Activated B cell treated with CpG ODN at 0.5 μM for 24 hours (primary cell): Measurements from ENCODE around the gene NPEPL1. TPM values are rescaled to one million over a fixed set of nuclear protein-coding genes. Genes with fewer than 3 reads are reported as not detected.

Experiments used
- ATAC-seq: fragments of 200-7000 bp; cut with Tn5 transposase; one replicate; pipeline ENCODE4 v1.10.0; 2021; ENCODE audit warnings: low read depth, mild to moderate bottlenecking, moderate library complexity
- CTCF ChIA-PET: fragments of 350-600 bp; sonication (Branson Sonifier 250); formaldehyde crosslinking; loops from one replicate; lab custom pipeline; 2021; ENCODE audit warnings: antibody characterized with exemption; lab: Charles Lee
- POLR2A ChIA-PET: fragments of 350-600 bp; sonication (Branson Sonifier 250); formaldehyde crosslinking; loops from one replicate; lab custom pipeline; 2021; ENCODE audit warnings: antibody characterized with exemption; lab: Charles Lee
- DNase-seq: peaks from one replicate; pipeline ENCODE4 v3.0.0; 2022
- H3K27ac Mint-ChIP-seq: one replicate; pipeline ENCODE4 v1.8.0; 2020; ENCODE audit warnings: mixed read lengths
- H3K27me3 Mint-ChIP-seq: one replicate; pipeline ENCODE4 v1.8.0; 2021; ENCODE audit warnings: mixed read lengths
- H3K36me3 Mint-ChIP-seq: one replicate; pipeline ENCODE4 v1.8.0; 2021; ENCODE audit warnings: low read depth, mixed read lengths
- H3K4me1 Mint-ChIP-seq: one replicate; pipeline ENCODE4 v1.8.0; 2021; ENCODE audit warnings: mixed read lengths
- H3K4me3 Mint-ChIP-seq: one replicate; pipeline ENCODE4 v1.8.0; 2020; ENCODE audit warnings: mild to moderate bottlenecking, mixed read lengths
- H3K9me3 Mint-ChIP-seq: one replicate; pipeline ENCODE4 v1.8.0; 2020; ENCODE audit warnings: mixed read lengths
- CTCF ChIP-seq: fragments of 200-600 bp; IDR thresholded peaks from one replicate; pipeline ENCODE4 v1.8.0; 2022; ENCODE audit warnings: antibody characterized with exemption, mild to moderate bottlenecking
- intact Hi-C: fragments of 100-400 bp; cut with micrococcal nuclease; formaldehyde crosslinking; loops from one replicate; pipeline ENCODE4 v1.15.1; 2024
- total RNA-seq: library from RNA; stranded (reverse); gene quantifications from 2 replicates; pipeline ENCODE4 v1.2.3, GENCODE V29; 2022

Gene NPEPL1
- total RNA-seq, 1 donor from 2014 or later, result 21.5 TPM

- no peak for DNase-seq
- Mint-ChIP-seq H3K9me3 (no peaks in the 10 kb centered on the region), H3K36me3 (peaks cover 28% of the 10 kb centered on the region), H3K4me1 (peaks cover 30% of the 10 kb centered on the region), H3K27me3 (no peaks in the 10 kb centered on the region), H3K27ac (no peak overlapping the region), H3K4me3 (no peak overlapping the region)
- ChIA-PET CTCF (no interaction called here), POLR2A (no interaction called here)
- no peak for TF ChIP-seq CTCF
- no peak for ATAC-seq
- intact Hi-C loops, result loop anchor here (5.0 to 10.0 kb wide), 5 partner anchors 198 to 1288 kb away; partner anchors contain the start of genes ATP5F1E, CTSZ, FAM217B and GNAS
Measured at GRCh38 chr20:58654337-58654736, 38.3 kb upstream of the NPEPL1 start.

- no peak overlapping the region for H3K4me3 Mint-ChIP-seq
- ATAC-seq, result no peak
- CTCF ChIA-PET, result no interaction called here
- H3K9me3 Mint-ChIP-seq, result no peaks in the 10 kb centered on the region
- TF ChIP-seq CTCF, result no peak
- intact Hi-C loops, result loop anchor here (10.0 kb wide), 1 partner anchor 349 kb away; the partner anchor contains the start of gene CTSZ
- H3K36me3 Mint-ChIP-seq, result peaks cover 34% of the 10 kb centered on the region
- no peak for DNase-seq
- POLR2A ChIA-PET, result no interaction called here
- H3K4me1 Mint-ChIP-seq, result peaks cover 38% of the 10 kb centered on the region
- no peaks in the 10 kb centered on the region for H3K27me3 Mint-ChIP-seq
- no peak overlapping the region for H3K27ac Mint-ChIP-seq
Measured at GRCh38 chr20:58655328-58656107, 37.1 kb upstream of the NPEPL1 start.

GRCh38 chr20:58656831-58657230 lies 35.8 kb upstream of the NPEPL1 start:
- CTCF ChIA-PET, result no interaction called here
- ATAC-seq (no peak), DNase-seq (no peak)
- Mint-ChIP-seq H3K36me3 (peaks cover 35% of the 10 kb centered on the region), H3K27ac (no peak overlapping the region), H3K9me3 (no peaks in the 10 kb centered on the region), H3K4me1 (peaks cover 37% of the 10 kb centered on the region), H3K4me3 (no peak overlapping the region), H3K27me3 (no peaks in the 10 kb centered on the region)
- TF ChIP-seq CTCF, result no peak
- POLR2A ChIA-PET, result no interaction called here
- intact Hi-C loops, result loop anchor here (10.0 kb wide), 1 partner anchor 348 kb away; the partner anchor contains the start of gene CTSZ

GRCh38 chr20:58657262-58657661 lies 35.3 kb upstream of the NPEPL1 start:
- ATAC-seq (no peak), DNase-seq (no peak)
- ChIA-PET CTCF (no interaction called here), POLR2A (no interaction called here)
- Mint-ChIP-seq H3K27me3 (no peaks in the 10 kb centered on the region), H3K4me1 (peaks cover 37% of the 10 kb centered on the region), H3K27ac (no peak overlapping the region), H3K9me3 (no peaks in the 10 kb centered on the region), H3K36me3 (peaks cover 37% of the 10 kb centered on the region), H3K4me3 (no peak overlapping the region)
- no peak for TF ChIP-seq CTCF
- intact Hi-C loops, result loop anchor here (10.0 kb wide), 1 partner anchor 348 kb away; the partner anchor contains the start of gene CTSZ

- H3K4me3 Mint-ChIP-seq, result no peak overlapping the region
Measured at GRCh38 chr20:58657986-58658385, 34.6 kb upstream of the NPEPL1 start.

More at GRCh38 chr20:58657986-58658385, 34.6 kb upstream of the NPEPL1 start:
- DNase-seq, result no peak
- peaks cover 36% of the 10 kb centered on the region for H3K36me3 Mint-ChIP-seq
- peaks cover 30% of the 10 kb centered on the region for H3K4me1 Mint-ChIP-seq
- ChIA-PET POLR2A (interaction anchor here (0.6 kb wide), 1 partner anchor 170 kb away, joined by 3 read pairs; no protein-coding TSS in a partner anchor), CTCF (no interaction called here)
- intact Hi-C loops, result loop anchor here (10.0 kb wide), 1 partner anchor 347 kb away; the partner anchor contains the start of gene CTSZ
- no peak overlapping the region for H3K27ac Mint-ChIP-seq
- TF ChIP-seq CTCF, result no peak
- H3K9me3 Mint-ChIP-seq, result no peaks in the 10 kb centered on the region
- no peaks in the 10 kb centered on the region for H3K27me3 Mint-ChIP-seq
- ATAC-seq, result no peak
